Fibroblast of skin of scalp (primary cell): Measurements from ENCODE around the gene IRF1. TPM values are rescaled to one million over a fixed set of nuclear protein-coding genes. Genes with fewer than 3 reads are reported as not detected.
"Not testable (repeated sequence)": the region's sequence is repeated elsewhere in the genome, so short reads cannot be mapped to it uniquely, and the experiment has no call there.

Experiments
- DNase-seq: peaks from one replicate; pipeline ENCODE4 v3.0.0-alpha.2; 2013
- polyA plus RNA-seq, 2 experiments: library from polyadenylated mRNA; unstranded; fragments of 120-200 nt; gene quantifications; one replicate each; pipeline ENCODE4 v1.2.1, GENCODE V29; 2013; ENCODE audit not compliant: insufficient read length in 2 of 2

IRF1 gene
- 32.5 TPM for polyA plus RNA-seq (2013, experiment 1 of 2; ENCODE audit: insufficient read length)
- 27.6 TPM for polyA plus RNA-seq (2013, experiment 2 of 2; ENCODE audit: insufficient read length)

DNA sequence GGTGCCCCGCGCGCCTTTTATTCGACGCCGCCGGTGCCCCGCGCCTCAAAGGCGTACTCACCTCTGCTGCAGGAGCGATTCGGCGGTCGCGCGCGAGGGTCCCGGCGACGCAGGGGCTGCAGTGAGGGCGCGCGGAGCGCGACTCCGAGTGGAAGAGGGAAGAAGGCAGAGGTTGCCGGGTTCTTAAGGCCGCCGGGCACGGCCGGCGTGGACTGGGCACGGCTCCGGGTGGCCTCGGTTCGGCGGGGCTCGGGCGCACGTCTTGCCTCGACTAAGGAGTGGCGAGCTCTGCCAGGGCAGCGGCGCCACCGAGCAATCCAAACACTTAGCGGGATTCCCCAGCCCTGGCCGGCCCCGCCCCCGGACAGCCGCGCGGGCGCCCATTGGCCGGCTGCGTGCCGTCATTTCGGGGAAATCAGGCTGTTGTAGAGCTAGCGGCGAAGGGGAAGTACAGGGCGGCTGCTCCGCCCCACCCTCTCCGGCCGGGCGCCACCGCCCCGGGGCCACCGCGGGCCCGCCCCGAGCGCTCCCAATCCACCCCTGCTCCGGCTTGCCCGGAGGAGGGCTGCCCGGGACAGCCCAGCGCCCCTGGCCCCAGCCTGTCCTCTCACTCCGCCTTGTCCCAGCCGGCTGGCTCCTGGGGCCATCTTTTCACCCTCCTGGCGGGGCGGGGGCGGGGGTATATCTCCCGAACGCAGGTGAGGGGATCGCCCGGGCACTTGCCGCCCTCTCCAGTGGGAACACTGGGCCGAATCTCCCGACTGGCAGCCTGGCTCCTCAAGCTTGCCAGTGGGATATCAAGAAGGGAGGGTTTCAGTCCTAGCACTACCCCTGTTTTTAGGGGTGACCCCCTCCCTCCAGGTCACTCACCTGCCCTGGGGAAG lies at the start of gene IRF1:
IRF1 (minus strand) TSS at position 290 of the 884 bp plus-strand sequence. CDS start 1,295 bp downstream, outside the sequence.
- DNase-seq: peak; percentile 98

- no peak for DNase-seq
These were observed 49.6 kb upstream of the IRF1 start for GRCh38 chr5:132540149-132540548.

- no peak for DNase-seq
These were observed 49.1 kb upstream of the IRF1 start for GRCh38 chr5:132539716-132540115.

- no peak for DNase-seq
These were observed 40.4 kb upstream of the IRF1 start for GRCh38 chr5:132530946-132531345.

DNA sequence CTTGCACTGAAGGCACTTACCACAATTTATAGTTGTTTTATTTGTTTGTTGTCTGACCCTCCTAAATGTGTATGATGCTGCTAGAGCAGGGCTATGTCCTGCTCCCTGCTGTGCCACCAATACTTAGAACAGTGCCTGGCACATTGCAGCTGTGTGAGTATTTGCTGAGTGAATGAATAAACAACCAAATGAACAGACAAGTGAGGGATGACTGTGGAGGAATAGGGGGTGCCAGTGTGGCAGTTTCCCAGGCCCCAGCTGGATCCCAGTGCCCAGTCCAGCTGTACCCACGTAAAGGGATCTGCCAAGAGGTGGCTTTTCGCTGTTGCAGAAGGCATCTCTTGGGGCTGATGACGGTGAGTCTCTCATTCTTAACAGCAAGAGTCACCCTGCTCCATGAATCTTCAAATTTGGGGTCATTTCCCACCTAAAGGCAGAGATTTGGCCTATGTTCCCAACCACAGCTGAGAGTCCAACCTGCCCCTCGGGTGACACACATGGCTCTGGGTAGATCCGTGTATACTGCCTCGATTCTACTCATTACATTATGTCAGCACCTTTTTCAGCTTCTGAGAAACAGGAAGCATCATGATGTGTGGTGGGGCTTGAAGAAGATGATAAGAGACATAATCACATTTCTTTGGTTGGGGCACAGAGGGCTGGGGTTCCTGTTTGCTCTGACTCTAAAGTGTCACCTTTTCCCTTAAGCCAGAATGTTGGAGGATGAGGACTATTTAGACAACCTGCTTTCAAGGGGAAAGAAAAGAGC lies 38.5 kb upstream of the IRF1 start:
- DNase-seq: no peak

GRCh38 chr5:132528021-132528420 lies 37.4 kb upstream of the IRF1 start:
- DNase-seq: no peak

DNA sequence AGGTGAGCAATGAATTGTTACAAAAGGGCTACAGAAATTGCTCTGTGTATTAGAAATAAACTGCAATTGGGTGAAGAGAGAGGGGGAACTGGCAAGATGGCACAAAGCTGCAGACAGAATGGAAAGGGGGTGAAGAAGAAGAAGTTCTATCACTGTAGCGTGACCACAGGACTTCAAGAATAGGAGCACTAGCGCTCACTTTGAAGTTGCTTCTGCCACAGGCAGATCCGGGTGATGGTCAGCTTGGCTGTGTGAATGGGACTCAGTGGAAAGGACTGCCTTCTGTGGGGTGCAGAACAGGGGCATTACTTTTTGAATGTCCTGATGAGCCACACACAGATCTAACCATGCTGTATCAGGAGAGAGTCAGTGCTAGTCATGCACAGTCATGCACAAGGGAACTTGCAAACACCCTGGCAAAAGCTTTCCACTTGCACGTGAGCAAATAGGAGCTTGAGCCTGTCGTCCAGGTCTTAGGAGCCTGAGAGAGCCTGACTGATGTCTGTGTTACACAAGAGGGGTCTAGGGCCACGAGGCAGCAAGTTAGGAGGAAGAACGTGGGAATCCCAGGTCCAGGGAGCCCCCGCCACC lies 36.5 kb upstream of the IRF1 start:
- no peak for DNase-seq

GRCh38 chr5:132526290-132526973 lies 35.9 kb upstream of the IRF1 start:
- peak; percentile 48 for DNase-seq

DNA sequence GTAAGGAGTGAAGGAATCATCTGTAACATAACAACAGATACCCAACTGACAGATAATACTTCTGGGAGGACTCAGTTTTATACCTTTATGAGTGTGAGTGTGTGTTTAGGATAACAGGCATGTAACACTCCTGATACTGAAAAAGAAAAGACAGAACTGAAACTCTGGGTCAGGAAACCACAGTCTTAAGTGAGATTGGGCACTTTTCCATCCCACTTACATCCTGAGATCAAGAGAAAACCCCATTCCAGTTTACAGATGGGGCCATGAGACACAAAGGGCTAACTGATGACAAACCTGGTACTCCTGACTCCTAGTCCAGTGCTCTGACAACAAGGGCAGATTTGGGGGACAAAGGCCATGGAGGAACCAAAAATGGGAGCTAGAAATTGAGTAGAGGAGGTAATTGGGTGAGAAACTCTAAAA lies 34.7 kb upstream of the IRF1 start:
- DNase-seq: no peak

- DNase-seq: not testable (repeated sequence)
These were observed 34.3 kb upstream of the IRF1 start for GRCh38 chr5:132524877-132525276.

DNA sequence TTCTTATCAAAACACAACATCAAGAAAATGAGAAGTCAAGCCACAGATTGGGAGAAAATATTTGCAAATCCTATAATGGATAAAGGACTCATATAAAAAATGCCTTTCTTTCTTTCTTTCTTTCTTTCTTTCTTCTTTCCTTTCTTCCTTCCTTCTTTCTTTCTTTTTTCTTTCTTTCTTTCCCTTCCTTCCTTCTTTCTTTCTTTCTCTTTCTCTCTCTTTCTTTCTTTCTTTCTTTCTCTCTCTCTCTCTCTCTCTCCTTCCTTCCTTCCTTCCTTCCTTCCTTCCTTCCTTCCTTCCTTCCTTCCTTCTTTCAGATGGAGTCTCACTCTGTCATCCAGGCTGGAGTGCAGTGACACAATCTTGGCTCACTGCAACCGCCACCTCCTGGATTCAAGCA lies 31.5 kb upstream of the IRF1 start:
- DNase-seq: not testable (repeated sequence)

DNA sequence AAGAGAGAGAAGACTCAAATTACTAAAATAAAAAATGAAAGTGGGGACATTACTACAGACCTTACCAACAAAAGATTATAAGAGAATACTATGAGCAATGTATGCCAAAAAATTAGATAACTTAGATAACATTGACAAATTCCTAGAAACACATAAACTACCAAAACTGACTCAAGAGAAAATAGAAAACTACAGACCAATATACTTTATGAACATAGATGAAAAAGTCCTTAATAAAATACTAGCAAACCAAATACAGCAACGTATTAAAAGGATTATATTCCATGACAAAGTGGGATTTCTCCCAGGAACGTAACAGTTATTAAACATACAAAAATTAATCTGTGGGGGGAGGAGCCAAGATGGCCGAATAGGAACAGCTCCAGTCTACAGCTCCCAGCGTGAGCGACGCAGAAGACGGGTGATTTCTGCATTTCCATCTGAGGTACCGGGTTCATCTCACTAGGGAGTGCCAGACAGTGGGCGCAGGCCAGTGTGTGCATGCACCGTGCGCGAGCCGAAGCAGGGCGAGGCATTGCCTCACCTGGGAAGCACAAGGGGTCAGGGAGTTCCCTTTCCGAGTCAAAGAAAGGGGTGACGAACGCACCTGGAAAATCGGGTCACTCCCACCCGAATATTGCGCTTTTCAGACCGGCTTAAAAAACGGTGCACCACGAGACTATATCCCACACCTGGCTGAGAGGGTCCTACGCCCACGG lies 23.2 kb upstream of the IRF1 start:
- DNase-seq: not testable (repeated sequence)

DNA sequence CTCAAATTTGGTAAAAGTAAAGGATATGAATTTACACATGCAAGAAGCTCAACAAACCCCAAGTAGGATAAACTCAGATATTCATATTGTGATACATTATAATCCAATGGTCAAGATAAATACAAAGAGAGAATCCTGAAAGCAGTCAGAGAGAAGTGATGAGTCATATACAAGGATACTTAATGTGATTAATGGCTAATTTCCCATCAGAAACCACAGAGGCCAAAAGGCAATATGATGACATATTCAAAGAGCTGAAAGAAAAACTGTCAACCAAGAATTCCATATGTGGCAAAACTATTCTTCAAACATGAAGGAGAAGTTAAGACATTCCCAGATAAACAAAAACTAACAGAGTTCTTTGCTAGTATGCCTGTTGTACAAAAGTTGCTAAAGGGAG lies 19.5 kb upstream of the IRF1 start:
- DNase-seq: peak; percentile 87

DNA sequence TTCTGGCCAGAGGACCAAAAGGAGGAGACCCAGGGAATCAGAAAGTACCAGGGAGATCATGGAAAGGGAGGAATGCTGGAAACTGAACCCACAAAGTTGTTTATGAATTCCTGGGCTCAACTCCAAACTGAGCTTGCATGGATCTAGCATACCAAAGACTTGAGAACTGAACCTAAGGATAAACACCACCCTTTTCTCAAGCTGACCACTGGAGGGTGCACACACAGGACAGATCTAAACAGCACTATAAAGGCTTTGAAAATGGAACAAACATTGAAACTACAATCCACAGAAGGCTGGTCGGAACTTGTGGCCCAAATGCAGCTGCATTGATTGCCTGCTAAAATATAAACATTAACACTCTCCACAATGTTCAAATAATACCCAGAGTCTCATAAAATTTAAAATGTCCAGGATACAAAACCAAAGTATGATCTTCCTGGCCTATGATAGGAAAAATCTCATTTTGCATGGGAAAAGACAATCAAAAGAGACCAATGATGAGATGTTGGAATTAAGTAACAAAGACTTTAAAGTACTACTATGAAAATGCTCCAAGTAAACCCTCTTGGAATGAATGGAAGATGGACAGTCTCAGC lies 15.6 kb upstream of the IRF1 start:
- peak; percentile 97 for DNase-seq

GRCh38 chr5:132505641-132506040 lies 15.1 kb upstream of the IRF1 start:
- peak; percentile 73 for DNase-seq

GRCh38 chr5:132504746-132505145 lies 14.2 kb upstream of the IRF1 start:
- DNase-seq: no peak

DNA sequence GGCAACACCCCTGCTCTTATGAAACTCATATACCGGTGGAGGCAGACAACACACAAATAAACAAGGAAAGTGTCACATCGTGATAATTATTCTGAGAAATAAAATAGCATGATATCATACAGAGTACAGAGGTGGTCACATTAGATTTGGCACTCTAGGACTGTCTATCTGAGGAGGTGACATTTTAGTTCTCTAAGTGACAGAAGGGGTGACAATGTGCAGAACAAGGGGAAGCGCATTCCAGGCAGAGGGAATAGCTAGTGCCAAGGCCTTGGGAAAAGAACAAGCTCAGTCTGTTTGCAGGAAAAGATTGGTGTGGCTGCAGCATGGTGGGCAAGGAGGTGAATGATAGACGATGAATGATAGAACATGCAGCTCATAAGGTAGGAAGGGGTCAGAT lies 12.7 kb upstream of the IRF1 start:
- DNase-seq: no peak

DNA sequence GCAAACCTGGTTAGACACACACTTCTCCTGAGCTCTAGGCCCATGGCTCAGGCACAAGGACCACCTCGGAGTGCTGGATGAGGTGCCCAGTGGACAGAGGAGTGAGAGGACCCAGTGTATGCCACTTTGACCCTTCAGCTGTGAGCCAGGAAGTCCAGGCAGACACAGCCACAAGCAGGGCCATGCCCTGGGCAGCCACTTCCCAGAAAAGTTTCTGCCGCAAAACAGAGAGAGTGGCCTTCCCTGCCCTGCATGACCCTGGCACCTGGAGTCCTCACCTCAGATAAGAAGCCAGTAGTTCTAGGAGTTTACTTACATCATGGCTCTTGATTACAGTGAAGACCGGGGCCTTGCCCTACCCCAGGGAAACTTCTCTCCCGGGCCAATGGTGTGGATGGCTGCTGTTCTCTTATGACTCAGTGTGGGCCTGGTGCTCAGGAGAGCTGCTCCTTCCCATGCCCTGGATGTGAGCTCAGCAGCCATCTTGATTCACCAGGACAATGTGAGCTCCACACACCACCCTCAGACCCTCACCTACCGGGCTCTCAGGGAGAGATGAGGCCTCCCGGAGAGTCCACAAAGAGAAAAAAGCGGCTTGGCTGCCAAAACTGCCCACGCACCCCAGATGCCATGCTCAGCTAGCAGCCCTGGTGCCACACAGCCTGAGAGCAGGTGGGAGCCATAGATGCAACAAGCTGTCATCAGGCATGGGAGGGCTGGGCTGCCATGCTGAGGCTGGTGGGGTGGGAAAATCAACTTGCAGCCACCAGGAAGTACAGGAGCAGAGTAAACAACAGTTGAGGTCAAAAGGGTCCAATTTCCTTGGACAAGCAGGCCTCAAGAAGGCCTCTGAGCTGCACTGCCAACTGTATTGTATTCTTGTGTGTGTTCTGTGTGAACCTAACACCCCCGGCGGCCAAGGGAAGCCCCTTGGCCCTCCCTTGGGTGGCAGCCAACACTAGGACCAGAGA lies 11.7 kb upstream of the IRF1 start:
- DNase-seq: no peak

GRCh38 chr5:132501629-132501956 lies 11.0 kb upstream of the IRF1 start:
- DNase-seq: no peak

DNA sequence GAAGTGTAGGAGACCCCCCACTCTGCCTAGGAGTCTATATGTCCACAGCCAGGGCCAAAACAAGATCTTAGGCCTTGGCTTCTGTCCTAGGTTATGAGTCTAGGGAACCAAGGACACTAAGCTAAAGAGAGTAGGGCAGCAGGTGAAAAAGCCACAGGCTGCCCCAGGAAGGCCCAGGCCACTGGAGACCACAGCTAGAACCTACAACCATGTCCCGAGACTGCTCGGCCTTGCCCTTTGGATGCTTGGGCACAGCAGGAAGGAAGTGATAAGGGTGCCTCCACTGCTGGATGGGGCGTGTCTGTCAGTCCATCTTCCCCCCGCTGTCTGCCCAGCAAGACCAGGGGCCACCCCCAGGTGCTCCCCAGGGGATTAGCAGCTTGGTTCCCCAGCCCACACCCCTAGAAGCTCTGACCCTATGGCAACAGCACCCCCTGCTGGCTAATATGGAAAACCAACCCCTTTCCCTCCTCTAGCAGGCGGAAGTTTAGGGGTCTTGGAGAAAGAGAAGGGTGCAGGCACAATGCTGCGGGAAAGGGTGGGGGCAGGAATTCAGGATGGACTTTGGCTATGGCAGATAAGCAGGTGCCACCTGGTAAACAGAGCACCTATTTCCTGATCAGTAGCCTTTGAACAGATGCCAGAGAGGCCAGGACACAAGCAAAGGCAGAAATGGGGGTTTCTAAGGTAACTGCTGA lies 10.5 kb upstream of the IRF1 start:
- peak; percentile 72 for DNase-seq
